Measurements from ENCODE around the gene ZBTB40.

DNA sequence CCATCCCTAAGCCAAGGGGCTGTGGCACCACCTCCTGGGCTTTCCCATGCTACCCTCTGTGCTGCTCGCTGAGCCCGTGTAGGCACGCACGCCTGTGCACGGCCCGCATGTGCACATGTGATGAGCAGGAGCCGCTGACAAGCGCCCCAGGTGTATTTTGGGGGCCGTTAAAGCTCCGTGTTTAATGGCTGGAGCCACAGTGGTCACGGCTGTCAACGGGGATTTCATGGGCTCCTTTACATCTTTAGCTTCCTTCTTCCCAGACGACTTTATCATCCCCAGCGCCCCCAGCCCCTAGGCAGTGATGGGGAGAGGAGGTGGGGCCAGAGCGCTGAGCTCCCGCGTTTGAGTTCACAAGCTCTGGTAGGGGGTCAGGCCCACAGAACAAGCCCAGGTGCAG lies 99.9 kb downstream of the ZBTB40 start:
- TF ChIP-seq HMGXB4 (CRISPR knock-in tag; IDR thresholded peaks at IDR 0.05) (no peak), ESRRA (CRISPR knock-in tag; IDR thresholded peaks at IDR 0.05; ENCODE audit: borderline replicate concordance) (no peak), CBFB (CRISPR knock-in tag; IDR thresholded peaks at IDR 0.05; ENCODE audit: low read depth) (no peak), IRF2 (CRISPR knock-in tag; IDR thresholded peaks at IDR 0.05; ENCODE audit: borderline replicate concordance, low read depth) (no peak), ZNF138 (CRISPR knock-in tag; conservative IDR thresholded peaks at IDR 0.05) (no peak)
- TF ChIP-seq, protein P1, sequence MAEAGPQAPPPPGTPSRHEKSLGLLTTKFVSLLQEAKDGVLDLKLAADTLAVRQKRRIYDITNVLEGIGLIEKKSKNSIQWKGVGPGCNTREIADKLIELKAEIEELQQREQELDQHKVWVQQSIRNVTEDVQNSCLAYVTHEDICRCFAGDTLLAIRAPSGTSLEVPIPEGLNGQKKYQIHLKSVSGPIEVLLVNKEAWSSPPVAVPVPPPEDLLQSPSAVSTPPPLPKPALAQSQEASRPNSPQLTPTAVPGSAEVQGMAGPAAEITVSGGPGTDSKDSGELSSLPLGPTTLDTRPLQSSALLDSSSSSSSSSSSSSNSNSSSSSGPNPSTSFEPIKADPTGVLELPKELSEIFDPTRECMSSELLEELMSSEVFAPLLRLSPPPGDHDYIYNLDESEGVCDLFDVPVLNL (CRISPR knock-in tag; IDR thresholded peaks at IDR 0.05; ENCODE audit: borderline replicate concordance, low read depth) = no peak
